Measurements from ENCODE around the gene TENM4. TPM values are rescaled to one million over a fixed set of nuclear protein-coding genes. Genes with fewer than 3 reads are reported as not detected.
A peak's percentile ranks its signal among the peaks of the same experiment; 100 is the strongest.

TENM4 gene
- polyA plus RNA-seq, 1 experiment, result 0.39 TPM

DNA sequence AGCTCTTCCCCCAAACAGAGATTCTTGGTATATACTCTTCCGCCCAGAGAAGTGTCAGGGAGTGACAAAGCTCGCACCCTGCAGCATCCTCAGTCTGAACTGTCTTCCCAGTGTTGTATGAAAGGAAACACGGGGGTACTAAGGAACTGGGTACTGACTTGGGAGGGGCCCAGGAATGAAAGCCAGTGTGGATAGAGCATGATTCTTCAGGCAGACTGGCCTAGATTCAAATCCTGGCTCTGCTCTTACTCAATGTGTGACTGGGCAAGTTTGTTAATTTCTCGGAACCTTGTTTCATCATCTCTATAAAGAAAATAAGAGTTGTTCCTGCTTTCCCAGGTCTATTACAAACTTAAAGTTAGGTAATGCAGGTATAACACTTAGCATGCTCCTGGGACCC is 600.2 kb downstream of the TENM4 start:
- no peak for TF ChIP-seq CTCF (IDR thresholded peaks at IDR 0.05; ENCODE audit: insufficient read depth, low read depth, low read length)
- Histone ChIP-seq H3K27me3 (ENCODE audit: control insufficient read depth, insufficient read depth, low read length) (no peaks in the 10 kb centered on the region), H3K36me3 (ENCODE audit: control insufficient read depth, insufficient read depth, low read length) (no peaks in the 10 kb centered on the region), H3K4me3 (ENCODE audit: low read depth, low read length) (no peak overlapping the region)
- ChIA-PET CTCF (interaction anchor here (0.6 to 1.6 kb wide), 3 partner anchors 194 to 1808 kb away, joined by 3 to 5 read pairs (median 3); no protein-coding TSS in a partner anchor), POLR2A (no interaction called here)
- DNase-seq (ENCODE audit: low read depth), result peak; percentile 33

- ChIA-PET POLR2A (interaction anchor here (0.6 kb wide), 1 partner anchor 38 kb away, joined by 3 read pairs; no protein-coding TSS in a partner anchor), CTCF (interaction anchor here (0.6 to 1.6 kb wide), 4 partner anchors 125 to 1808 kb away, joined by 3 to 5 read pairs (median 3); no protein-coding TSS in a partner anchor)
- Histone ChIP-seq H3K36me3 (ENCODE audit: control insufficient read depth, insufficient read depth, low read length) (no peaks in the 10 kb centered on the region), H3K27me3 (ENCODE audit: control insufficient read depth, insufficient read depth, low read length) (no peaks in the 10 kb centered on the region), H3K4me3 (ENCODE audit: low read depth, low read length) (no peak overlapping the region)
- DNase-seq (ENCODE audit: low read depth), result peak; percentile 77
- no peak for TF ChIP-seq CTCF (IDR thresholded peaks at IDR 0.05; ENCODE audit: insufficient read depth, low read depth, low read length)
Observed at GRCh38 chr11:78840200-78840599, 600.6 kb downstream of the TENM4 start.

- POLR2A ChIA-PET, result no interaction called here
- DNase-seq (ENCODE audit: low read depth), result no peak
- TF ChIP-seq CTCF (IDR thresholded peaks at IDR 0.05; ENCODE audit: insufficient read depth, low read depth, low read length), result no peak
- no peaks in the 10 kb centered on the region for H3K36me3 ChIP-seq (ENCODE audit: control insufficient read depth, insufficient read depth, low read length)
- H3K4me3 ChIP-seq (ENCODE audit: low read depth, low read length), result no peak overlapping the region
- H3K27me3 ChIP-seq (ENCODE audit: control insufficient read depth, insufficient read depth, low read length), result no peaks in the 10 kb centered on the region
- CTCF ChIA-PET, result no interaction called here
Observed at GRCh38 chr11:78838417-78838816, 602.4 kb downstream of the TENM4 start.

DNA sequence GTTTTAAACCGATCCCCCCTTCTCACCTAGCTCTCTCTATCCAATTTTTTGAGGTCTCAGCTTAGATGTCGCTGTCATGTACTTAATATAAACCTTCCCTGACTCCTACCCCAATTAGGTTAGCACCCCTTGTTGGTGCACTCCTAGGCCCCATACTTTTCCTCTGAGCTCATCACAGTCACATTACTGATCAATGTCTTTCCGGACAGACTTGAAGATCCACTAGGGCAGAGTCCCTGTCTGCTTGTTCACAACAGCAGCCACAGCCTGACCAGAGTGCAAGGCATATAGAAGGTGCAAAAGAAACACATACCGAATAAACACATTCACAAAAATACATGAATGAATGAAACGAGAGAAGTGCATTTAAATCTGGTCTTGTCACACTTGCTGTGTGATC is 605.2 kb downstream of the TENM4 start:
- ChIA-PET POLR2A (no interaction called here), CTCF (interaction anchor here (0.6 kb wide), 1 partner anchor 22 kb away, joined by 3 read pairs; no protein-coding TSS in a partner anchor)
- no peaks in the 10 kb centered on the region for H3K36me3 ChIP-seq (ENCODE audit: control insufficient read depth, insufficient read depth, low read length)
- no peak for DNase-seq (ENCODE audit: low read depth)
- H3K4me3 ChIP-seq (ENCODE audit: low read depth, low read length), result no peak overlapping the region
- no peak for TF ChIP-seq CTCF (IDR thresholded peaks at IDR 0.05; ENCODE audit: insufficient read depth, low read depth, low read length)
- H3K27me3 ChIP-seq (ENCODE audit: control insufficient read depth, insufficient read depth, low read length), result no peaks in the 10 kb centered on the region

DNA sequence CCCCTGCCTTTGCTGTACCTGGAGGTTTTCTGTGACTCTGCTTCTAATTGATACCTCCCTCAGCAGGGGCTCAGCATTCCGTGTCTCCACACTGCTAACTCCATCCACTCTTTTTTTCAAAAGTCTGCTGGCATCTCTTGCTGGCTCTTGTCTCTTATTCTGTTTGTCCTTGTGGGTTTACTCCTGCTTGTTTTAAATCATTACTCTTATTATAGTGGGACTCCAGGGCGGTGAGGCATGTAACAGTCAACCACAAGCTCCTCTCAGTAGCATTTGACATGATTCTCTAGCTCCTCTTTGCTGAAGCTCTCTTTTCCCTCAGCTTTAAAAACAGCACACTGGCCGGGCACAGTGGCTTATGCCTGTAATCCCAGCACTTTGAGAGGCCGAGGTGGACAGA is 605.9 kb downstream of the TENM4 start:
- H3K27me3 ChIP-seq (ENCODE audit: control insufficient read depth, insufficient read depth, low read length), result no peaks in the 10 kb centered on the region
- ChIA-PET POLR2A (no interaction called here), CTCF (no interaction called here)
- H3K36me3 ChIP-seq (ENCODE audit: control insufficient read depth, insufficient read depth, low read length), result no peaks in the 10 kb centered on the region
- no peak for DNase-seq (ENCODE audit: low read depth)
- no peak overlapping the region for H3K4me3 ChIP-seq (ENCODE audit: low read depth, low read length)
- TF ChIP-seq CTCF (IDR thresholded peaks at IDR 0.05; ENCODE audit: insufficient read depth, low read depth, low read length), result no peak

Measured in BJ (cell line).